Nephron progenitor cell (in vitro differentiated cells): ENCODE data around the gene SMIM21.

Experiments used
- DNase-seq: peaks from one replicate; pipeline ENCODE4 v3.0.0; 2021
- H3K27ac Mint-ChIP-seq: 2 replicates; pipeline ENCODE4 v1.8.0; 2021; ENCODE audit warnings: mild to moderate bottlenecking, moderate library complexity, mixed read lengths
- H3K27me3 Mint-ChIP-seq: 2 replicates; pipeline ENCODE4 v1.8.0; 2021; ENCODE audit warnings: mild to moderate bottlenecking, low read depth, mixed read lengths; ENCODE audit not compliant: poor library complexity
- H3K36me3 Mint-ChIP-seq: 2 replicates; pipeline ENCODE4 v1.8.0; 2021; ENCODE audit warnings: low read depth, mixed read lengths
- H3K4me1 Mint-ChIP-seq: 2 replicates; pipeline ENCODE4 v1.8.0; 2021; ENCODE audit warnings: mixed read lengths
- H3K4me3 Mint-ChIP-seq: 2 replicates; pipeline ENCODE4 v1.8.0; 2021; ENCODE audit warnings: mild to moderate bottlenecking, moderate library complexity, mixed read lengths
- H3K9me3 Mint-ChIP-seq: 2 replicates; pipeline ENCODE4 v1.8.0; 2021; ENCODE audit warnings: mild to moderate bottlenecking, moderate library complexity, mixed read lengths
- TF ChIP-seq, protein P1 (sequence below): fragments of 200-600 bp; sonication (generic); IDR thresholded peaks from 2 replicates; pipeline ENCODE4 v1.5.0; 2021; ENCODE audit warnings: antibody characterized with exemption

SMIM21 gene

DNA sequence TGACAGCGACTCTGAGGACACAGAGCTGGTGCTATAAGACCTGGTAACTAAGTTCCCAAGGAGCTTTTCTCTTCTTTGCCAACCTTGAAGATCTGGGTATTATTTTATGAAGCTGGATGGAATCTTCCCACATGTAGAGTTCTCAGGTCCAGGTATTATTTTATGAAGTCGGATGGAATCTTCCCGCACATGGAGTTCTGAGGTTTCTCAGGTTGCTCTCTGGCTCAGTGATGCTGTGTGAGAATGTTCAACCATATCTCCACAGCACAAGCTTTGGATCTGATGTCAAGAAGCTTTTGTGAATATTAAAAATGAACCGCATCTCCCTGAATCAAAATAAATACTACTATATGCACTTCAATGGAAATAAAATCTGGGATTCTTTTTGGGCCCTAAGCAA is at the start of gene SMIM21:
TSS of gene SMIM21 (minus strand) at position 101 of the 400 bp plus-strand sequence. CDS start 140 bp downstream, outside the sequence.
- Mint-ChIP-seq H3K4me1 (peaks cover 6% of the 10 kb centered on the region), H3K4me3 (no peak within 1 kb of the TSS), H3K27me3 (peaks cover 3% of the 10 kb centered on the region), H3K9me3 (peaks cover under 1% of the 10 kb centered on the region), H3K27ac (no peak within 1 kb of the TSS), H3K36me3 (no peaks in the 10 kb centered on the region)
- TF ChIP-seq, protein P1, sequence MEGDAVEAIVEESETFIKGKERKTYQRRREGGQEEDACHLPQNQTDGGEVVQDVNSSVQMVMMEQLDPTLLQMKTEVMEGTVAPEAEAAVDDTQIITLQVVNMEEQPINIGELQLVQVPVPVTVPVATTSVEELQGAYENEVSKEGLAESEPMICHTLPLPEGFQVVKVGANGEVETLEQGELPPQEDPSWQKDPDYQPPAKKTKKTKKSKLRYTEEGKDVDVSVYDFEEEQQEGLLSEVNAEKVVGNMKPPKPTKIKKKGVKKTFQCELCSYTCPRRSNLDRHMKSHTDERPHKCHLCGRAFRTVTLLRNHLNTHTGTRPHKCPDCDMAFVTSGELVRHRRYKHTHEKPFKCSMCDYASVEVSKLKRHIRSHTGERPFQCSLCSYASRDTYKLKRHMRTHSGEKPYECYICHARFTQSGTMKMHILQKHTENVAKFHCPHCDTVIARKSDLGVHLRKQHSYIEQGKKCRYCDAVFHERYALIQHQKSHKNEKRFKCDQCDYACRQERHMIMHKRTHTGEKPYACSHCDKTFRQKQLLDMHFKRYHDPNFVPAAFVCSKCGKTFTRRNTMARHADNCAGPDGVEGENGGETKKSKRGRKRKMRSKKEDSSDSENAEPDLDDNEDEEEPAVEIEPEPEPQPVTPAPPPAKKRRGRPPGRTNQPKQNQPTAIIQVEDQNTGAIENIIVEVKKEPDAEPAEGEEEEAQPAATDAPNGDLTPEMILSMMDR, result no peak
- DNase-seq, result no peak

DNA sequence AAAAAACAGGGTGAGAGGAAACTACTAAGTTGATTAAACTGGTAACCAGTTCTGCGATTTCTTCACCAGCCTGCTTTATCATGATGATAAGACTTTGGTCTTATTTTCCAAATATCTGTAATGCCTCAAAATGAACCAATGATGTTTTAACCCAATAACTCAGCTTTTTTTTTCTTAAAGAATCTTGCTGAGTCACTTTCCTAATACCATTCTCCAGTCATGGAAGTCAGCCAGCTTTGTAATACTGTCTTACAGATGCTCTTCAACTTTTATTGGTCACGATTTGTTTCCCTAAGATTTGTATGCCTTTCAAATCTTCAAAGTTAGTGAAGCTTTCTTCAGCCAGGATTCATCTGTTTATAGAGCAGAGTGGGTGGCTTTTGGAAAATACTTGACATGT is 47.7 kb upstream of the SMIM21 start:
- TF ChIP-seq, protein P1, result no peak
- Mint-ChIP-seq H3K36me3 (no peaks in the 10 kb centered on the region), H3K4me3 (no peak overlapping the region), H3K9me3 (peaks cover 12% of the 10 kb centered on the region), H3K4me1 (peaks cover 58% of the 10 kb centered on the region), H3K27me3 (no peaks in the 10 kb centered on the region), H3K27ac (no peak overlapping the region)
- no peak for DNase-seq

DNA sequence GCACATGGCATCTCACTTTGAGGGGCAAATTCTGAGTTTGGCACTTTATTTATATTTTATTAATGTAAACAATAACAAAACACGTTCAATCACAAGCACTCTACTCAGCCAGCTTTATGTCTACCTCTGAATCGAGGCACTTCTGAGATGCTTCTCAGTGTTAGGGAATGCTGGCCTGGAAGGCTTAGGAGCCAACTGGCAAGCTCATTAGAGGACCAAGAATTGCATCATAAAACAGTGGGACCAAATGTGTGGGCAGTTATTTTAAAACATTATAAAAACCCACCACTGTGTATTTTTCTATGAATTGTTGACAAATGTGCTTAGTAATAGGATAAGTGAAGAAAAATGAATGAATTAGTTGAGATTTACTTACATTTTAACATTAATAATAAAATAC is 46.8 kb upstream of the SMIM21 start:
- Mint-ChIP-seq H3K9me3 (peaks cover 3% of the 10 kb centered on the region), H3K4me3 (no peak overlapping the region), H3K36me3 (no peaks in the 10 kb centered on the region), H3K4me1 (peaks cover 62% of the 10 kb centered on the region), H3K27ac (no peak overlapping the region), H3K27me3 (no peaks in the 10 kb centered on the region)
- DNase-seq, result no peak
- TF ChIP-seq, protein P1, result no peak

DNA sequence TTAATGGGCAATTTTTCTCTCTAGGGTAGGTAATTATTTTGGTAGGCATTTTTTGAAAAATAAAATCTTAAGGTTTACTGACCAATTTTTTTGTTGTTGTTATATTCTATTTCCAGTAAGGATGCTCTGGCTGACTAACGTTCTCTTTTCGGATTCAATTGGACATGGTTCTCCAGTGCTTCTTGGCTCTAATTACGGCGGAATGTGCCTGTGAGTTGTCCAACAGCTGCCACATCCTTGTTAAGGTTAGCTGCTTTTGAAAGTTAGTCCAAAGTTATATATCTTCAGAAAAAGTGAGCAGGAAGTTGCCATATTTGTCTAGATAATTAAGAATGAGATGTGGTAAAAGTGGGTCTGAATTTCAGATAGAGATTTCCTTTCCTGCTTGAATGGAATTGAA is 45.8 kb upstream of the SMIM21 start:
- H3K36me3 Mint-ChIP-seq, result no peaks in the 10 kb centered on the region

DNA sequence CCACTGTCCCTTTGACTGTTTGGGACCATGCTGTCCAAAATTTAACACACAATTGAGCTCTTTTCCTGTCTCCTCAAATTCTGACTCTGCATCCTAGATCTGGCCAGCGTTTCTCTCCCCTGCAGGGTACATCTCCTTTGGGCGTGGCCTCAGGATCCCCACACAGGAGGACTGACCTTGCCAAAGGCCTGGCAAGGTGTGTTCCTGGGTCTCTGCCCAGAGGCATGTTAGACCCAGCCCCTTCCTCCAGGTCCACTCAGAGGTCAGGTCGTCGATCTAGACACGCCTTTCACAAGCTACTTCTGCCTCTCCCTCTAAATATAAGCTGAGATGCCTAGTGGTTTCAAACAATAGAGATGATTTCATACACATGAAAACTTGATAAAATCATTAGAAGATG is 45.4 kb upstream of the SMIM21 start:
- no peak overlapping the region for H3K27ac Mint-ChIP-seq
- no peak overlapping the region for H3K4me3 Mint-ChIP-seq
- H3K4me1 Mint-ChIP-seq, result peaks cover 52% of the 10 kb centered on the region
- H3K27me3 Mint-ChIP-seq, result no peaks in the 10 kb centered on the region
- TF ChIP-seq, protein P1, result no peak
- H3K9me3 Mint-ChIP-seq, result no peaks in the 10 kb centered on the region
- DNase-seq, result no peak
- no peaks in the 10 kb centered on the region for H3K36me3 Mint-ChIP-seq

More for the DNA sequence above, 45.8 kb upstream of the SMIM21 start:
- TF ChIP-seq, protein P1, result no peak
- no peak overlapping the region for H3K4me3 Mint-ChIP-seq
- H3K4me1 Mint-ChIP-seq, result peaks cover 55% of the 10 kb centered on the region
- no peaks in the 10 kb centered on the region for H3K9me3 Mint-ChIP-seq
- no peaks in the 10 kb centered on the region for H3K27me3 Mint-ChIP-seq
- no peak overlapping the region for H3K27ac Mint-ChIP-seq
- no peak for DNase-seq

DNA sequence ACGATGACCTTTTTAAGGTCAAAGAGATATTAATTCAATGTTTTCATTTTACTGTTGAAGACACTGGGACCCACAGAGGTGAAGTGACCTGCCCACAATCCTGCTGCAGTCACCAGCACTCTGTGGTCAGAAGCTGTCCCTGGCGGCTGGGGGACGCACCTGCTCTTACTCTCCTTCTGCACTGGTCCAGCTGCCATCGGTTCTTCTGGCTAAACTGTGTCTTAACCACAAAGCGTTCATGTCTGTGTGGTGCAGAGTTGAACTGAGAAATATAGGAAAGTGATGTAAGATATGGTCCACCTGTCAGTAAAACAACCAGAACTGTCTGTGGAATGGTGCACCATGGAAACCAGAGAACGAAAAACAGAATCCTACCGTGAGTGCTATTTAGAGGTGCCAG is 44.9 kb upstream of the SMIM21 start:
- Mint-ChIP-seq H3K27me3 (no peaks in the 10 kb centered on the region), H3K27ac (no peak overlapping the region), H3K4me1 (peaks cover 52% of the 10 kb centered on the region), H3K4me3 (no peak overlapping the region), H3K9me3 (no peaks in the 10 kb centered on the region), H3K36me3 (no peaks in the 10 kb centered on the region)
- TF ChIP-seq, protein P1, result no peak
- no peak for DNase-seq
